HCT116 (cell line): ENCODE results near the gene DNMT1. TPM values are rescaled to one million over a fixed set of nuclear protein-coding genes. Genes with fewer than 3 reads are reported as not detected.

Experiments used
- ATAC-seq: fragments of 200-7000 bp; cut with Tn5 transposase; 2 replicates; pipeline ENCODE4 v1.9.1; 2020; ENCODE audit warnings: mild to moderate bottlenecking, moderate library complexity
- BruUV-seq: library from RNA; stranded (reverse); fragments of 400-500 nt; replicated peaks from 2 replicates; lab custom pipeline; 2021; lab: Mats Ljungman, UMichigan
- CTCF ChIA-PET: fragments of 300-600 bp; sonication (Branson Sonifier 250); formaldehyde crosslinking; loops from one replicate; lab custom pipeline; 2021; ENCODE audit warnings: antibody characterized with exemption; lab: Charles Lee
- POLR2A ChIA-PET: fragments of 300-600, 350-600 bp; sonication (Branson Sonifier 250); formaldehyde crosslinking; loops from one replicate; lab custom pipeline; 2021; ENCODE audit warnings: antibody characterized with exemption; lab: Charles Lee
- RAD21 ChIA-PET, 2 experiments: fragments of 300-600 bp; sonication (Branson Sonifier 250); formaldehyde crosslinking; loops; one replicate each; lab custom pipeline; 2023; ENCODE audit warnings: low total read pairs in 2 of 2; ENCODE audit not compliant: uncharacterized antibody in 2 of 2, unreplicated experiment in 2 of 2, low non-redundant PET in 1 of 2; lab: Charles Lee
- DNase-seq: peaks from one replicate; pipeline ENCODE4 v3.0.0-alpha.2; 2010; ENCODE audit warnings: low read depth, low spot score
- H2AFZ ChIP-seq: fragments of 200-600 bp; shearing (Covaris generic), sonication (generic); 2 replicates; pipeline ENCODE4 v1.6.1; 2017; ENCODE audit warnings: low read depth, mixed run types, mixed read lengths, antibody characterized with exemption, low read length; ENCODE audit not compliant: poor library complexity, severe bottlenecking
- H3K27ac ChIP-seq: 2 replicates; pipeline ENCODE4 v1.5.1; 2012; ENCODE audit warnings: low read depth, low read length
- H3K27me3 ChIP-seq: fragments of 200-600 bp; sonication (generic); 2 replicates; pipeline ENCODE4 v1.6.1; 2016; ENCODE audit warnings: mixed run types, low read length, mixed read lengths; ENCODE audit not compliant: insufficient read depth
- H3K36me3 ChIP-seq, 2 experiments: fragments of 200-500 bp in 1 of 2; fragments of 200-600 bp in 1 of 2; sonication (Bioruptor generic) in 1 of 2; sonication (generic) in 1 of 2; 2 replicates each; pipeline versions ENCODE4 v1.5.1 to v1.6.1; 2014 to 2016; ENCODE audit warnings: low read length in 2 of 2, inconsistent platforms in 1 of 2, mixed read lengths in 1 of 2, mixed run types in 1 of 2; ENCODE audit not compliant: insufficient read depth in 2 of 2, control insufficient read depth in 1 of 2
- H3K4me1 ChIP-seq, 2 experiments: fragments of 200-600 bp in 1 of 2; sonication (generic) in 1 of 2; 2 replicates each; pipeline versions ENCODE4 v1.5.1 to v1.6.1; 2012 to 2017; ENCODE audit warnings: low read length in 2 of 2, inconsistent platforms in 1 of 2, mild to moderate bottlenecking in 1 of 2, mixed read lengths in 1 of 2, mixed run types in 1 of 2, moderate library complexity in 1 of 2; ENCODE audit not compliant: insufficient read depth in 2 of 2, control insufficient read depth in 1 of 2
- H3K4me2 ChIP-seq: fragments of 200-600 bp; sonication (generic); 2 replicates; pipeline ENCODE4 v1.6.1; 2017; ENCODE audit warnings: mixed run types, low read length, mixed read lengths
- H3K4me3 ChIP-seq, 2 experiments: fragments of 200-600 bp in 1 of 2; sonication (generic) in 1 of 2; replicated peaks in 1 of 2; 2 replicates each; pipeline ENCODE4 v1.5.1; 2011 to 2016; ENCODE audit warnings: low read length in 2 of 2, control low read depth in 1 of 2, low read depth in 1 of 2, mild to moderate bottlenecking in 1 of 2, mixed read lengths in 1 of 2, mixed run types in 1 of 2
- H3K79me2 ChIP-seq: fragments of 200-600 bp; sonication (generic); 2 replicates; pipeline ENCODE4 v1.6.1; 2017; ENCODE audit warnings: mild to moderate bottlenecking, mixed run types, low read length, moderate library complexity, mixed read lengths; ENCODE audit not compliant: insufficient read depth
- H3K9ac ChIP-seq: fragments of 200-600 bp; sonication (generic); 2 replicates; pipeline ENCODE4 v1.6.1; 2016; ENCODE audit warnings: low read length, mixed read lengths
- H3K9me2 ChIP-seq: fragments of 200-600 bp; sonication (generic), shearing (Covaris generic); 2 replicates; pipeline ENCODE4 v1.6.1; 2017; ENCODE audit warnings: mixed run types, mild to moderate bottlenecking, moderate library complexity; ENCODE audit not compliant: insufficient read depth
- H3K9me3 ChIP-seq, 2 experiments: fragments of 200-500 bp in 1 of 2; fragments of 200-600 bp in 1 of 2; sonication (Bioruptor generic) in 1 of 2; sonication (generic) in 1 of 2; 2 replicates each; pipeline ENCODE4 v1.6.1; 2014 to 2017; ENCODE audit warnings: low read length in 2 of 2, mixed read lengths in 2 of 2, inconsistent platforms in 1 of 2, low read depth in 1 of 2, mild to moderate bottlenecking in 1 of 2, mixed run types in 1 of 2, moderate library complexity in 1 of 2; ENCODE audit not compliant: control insufficient read depth in 1 of 2, insufficient read depth in 1 of 2
- H4K20me1 ChIP-seq: fragments of 200-600 bp; sonication (generic), shearing (Covaris generic); 2 replicates; pipeline ENCODE4 v1.6.1; 2017; ENCODE audit warnings: mixed run types, mild to moderate bottlenecking, moderate library complexity; ENCODE audit not compliant: insufficient read depth
- EZH2 ChIP-seq: fragments of 200-600 bp; sonication (generic); IDR thresholded peaks from 2 replicates; pipeline ENCODE4 v1.6.1; 2017; ENCODE audit warnings: antibody characterized with exemption, mixed run types
- SIN3A ChIP-seq: IDR thresholded peaks from 2 replicates; pipeline ENCODE4 v1.6.1; 2012; ENCODE audit warnings: low read depth
- SRF ChIP-seq: IDR thresholded peaks from 2 replicates; pipeline ENCODE4 v1.6.1; 2012; ENCODE audit warnings: low read depth
- TCF7L2 ChIP-seq: IDR thresholded peaks from 2 replicates; pipeline ENCODE4 v1.7.0; 2011; ENCODE audit warnings: borderline replicate concordance, inconsistent platforms; ENCODE audit not compliant: insufficient read depth, insufficient read length; ENCODE audit errors: extremely low read depth
- ZFX ChIP-seq: fragments of 450-650 bp; IDR thresholded peaks from 2 replicates; pipeline ENCODE4 v1.6.1; 2017
- intact Hi-C: fragments of 100-400 bp; cut with micrococcal nuclease; formaldehyde crosslinking; loops from 2 replicates; pipeline ENCODE4 v1.10.0; 2022
- total RNA-seq: library from RNA; stranded (reverse); gene quantifications from one replicate; pipeline ENCODE4 v1.2.1, GENCODE V29; 2021; ENCODE audit not compliant: unreplicated experiment

Gene DNMT1
- total RNA-seq, 1 experiment from 2014 or later = 235 TPM

GRCh38 chr19:10195199-10195519 is 406 bp upstream of the DNMT1 start:
- ChIA-PET CTCF (interaction anchor here (1.1 to 1.3 kb wide), 2 partner anchors 55 to 64 kb away, joined by 3 to 5 read pairs; no protein-coding TSS in a partner anchor), RAD21 (interaction anchor here (0.6 to 1.1 kb wide), 3 partner anchors 32 to 55 kb away, joined by 4 to 5 read pairs (median 4); no protein-coding TSS in a partner anchor), POLR2A (interaction anchor here (1.8 kb wide), 1 partner anchor 11 kb away, joined by 5 read pairs; no protein-coding TSS in a partner anchor)
- Histone ChIP-seq H3K9ac (peak overlapping the region; percentile 96), H3K36me3 (peaks cover 4 to 12% of the 10 kb centered on the region in 2 experiments; a peak in 2 of 4 replicates), H3K4me3 (peak overlapping the region; percentile 88 to 98), H4K20me1 (peaks cover 6% of the 10 kb centered on the region; the same call in 1 of the 2 replicates), H3K27me3 (no peaks in the 10 kb centered on the region), H3K79me2 (peaks cover 43% of the 10 kb centered on the region), H3K4me2 (peak overlapping the region; percentile 90), H2AFZ (no peak overlapping the region), H3K4me1 (peaks cover 11 to 16% of the 10 kb centered on the region in 2 experiments; a peak in 2 of 4 replicates), H3K9me2 (no peaks in the 10 kb centered on the region), H3K27ac (peak overlapping the region; percentile 85), H3K9me3 (no peaks in the 10 kb centered on the region)
- ATAC-seq = peak; percentile 21
- intact Hi-C loops = loop anchor here (2.0 kb wide), 1 partner anchor 56 kb away; no protein-coding TSS in a partner anchor
- peak; percentile 11; the same call in 1 of the 2 replicates for TF ChIP-seq SIN3A
- peak; percentile 24; the same call in 1 of the 2 replicates for TF ChIP-seq SRF
- no peak for TF ChIP-seq EZH2
- TSS peak; percentile 94 for BruUV-seq
- no peak for DNase-seq

GRCh38 chr19:10193790-10194499 is 808 bp downstream of the DNMT1 start:
- ChIA-PET RAD21 (interaction anchor here in 1 of 2 experiments (1.0 kb wide), 1 partner anchor 56 kb away, joined by 4 read pairs; no protein-coding TSS in a partner anchor), CTCF (interaction anchor here (1.3 kb wide), 1 partner anchor 65 kb away, joined by 5 read pairs; no protein-coding TSS in a partner anchor), POLR2A (interaction anchor here (1.8 kb wide), 1 partner anchor 12 kb away, joined by 5 read pairs; no protein-coding TSS in a partner anchor)
- TF ChIP-seq TCF7L2 (no peak), ZFX (peak; percentile 69; the same call in 1 of the 2 replicates)
- Histone ChIP-seq H2AFZ (no peak overlapping the region), H3K27ac (peak overlapping the region; percentile 85), H3K36me3 (peaks cover 7 to 19% of the 10 kb centered on the region in 2 experiments; a peak in 3 of 4 replicates), H3K9me2 (no peaks in the 10 kb centered on the region), H3K4me1 (peaks cover 11 to 16% of the 10 kb centered on the region in 2 experiments; a peak in 2 of 4 replicates), H3K9ac (peak overlapping the region; percentile 96), H4K20me1 (peaks cover 14% of the 10 kb centered on the region; the same call in 1 of the 2 replicates), H3K79me2 (peaks cover 55% of the 10 kb centered on the region), H3K9me3 (no peaks in the 10 kb centered on the region), H3K4me3 (peak overlapping the region; percentile 88 to 98), H3K4me2 (peak overlapping the region; percentile 90), H3K27me3 (no peaks in the 10 kb centered on the region)
- DNase-seq (no peak), ATAC-seq (peak; percentile 58)
- intact Hi-C loops = loop anchor here (2.0 kb wide), 1 partner anchor 57 kb away; no protein-coding TSS in a partner anchor
- BruUV-seq = TSS peak; percentile 61
